HG02884 (cell line): ENCODE data around the gene BRD9.
"Not testable (repeated sequence)": the region's sequence is repeated elsewhere in the genome, so short reads cannot be mapped to it uniquely, and the experiment has no call there.

Source experiments
- ATAC-seq: cut with Tn5 transposase; IDR thresholded peaks from one replicate; pipeline ENCODE4 v1.9.1; 2021; ENCODE audit warnings: mild to moderate bottlenecking, moderate library complexity; ENCODE audit not compliant: unreplicated experiment

The BRD9 gene

DNA sequence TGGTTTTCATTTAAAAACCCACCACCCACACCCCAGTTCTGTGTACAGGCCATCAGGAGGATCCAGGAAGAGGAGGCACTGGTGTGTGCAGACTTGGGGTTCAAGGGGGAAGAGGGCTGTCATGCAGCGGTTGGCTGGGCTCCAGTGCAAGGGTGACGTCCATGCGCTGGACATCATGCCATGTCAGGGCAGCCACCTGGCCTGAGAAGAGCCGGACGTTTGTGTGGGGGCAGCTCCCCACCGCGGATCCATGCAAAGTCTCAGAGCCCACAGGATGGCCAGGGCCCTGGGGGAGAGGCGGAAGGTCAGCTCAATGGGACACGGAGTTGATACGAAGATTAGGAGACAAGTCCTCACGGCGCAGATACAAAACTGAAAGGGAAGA is 11.1 kb downstream of the BRD9 start:
- ATAC-seq, result no peak

DNA sequence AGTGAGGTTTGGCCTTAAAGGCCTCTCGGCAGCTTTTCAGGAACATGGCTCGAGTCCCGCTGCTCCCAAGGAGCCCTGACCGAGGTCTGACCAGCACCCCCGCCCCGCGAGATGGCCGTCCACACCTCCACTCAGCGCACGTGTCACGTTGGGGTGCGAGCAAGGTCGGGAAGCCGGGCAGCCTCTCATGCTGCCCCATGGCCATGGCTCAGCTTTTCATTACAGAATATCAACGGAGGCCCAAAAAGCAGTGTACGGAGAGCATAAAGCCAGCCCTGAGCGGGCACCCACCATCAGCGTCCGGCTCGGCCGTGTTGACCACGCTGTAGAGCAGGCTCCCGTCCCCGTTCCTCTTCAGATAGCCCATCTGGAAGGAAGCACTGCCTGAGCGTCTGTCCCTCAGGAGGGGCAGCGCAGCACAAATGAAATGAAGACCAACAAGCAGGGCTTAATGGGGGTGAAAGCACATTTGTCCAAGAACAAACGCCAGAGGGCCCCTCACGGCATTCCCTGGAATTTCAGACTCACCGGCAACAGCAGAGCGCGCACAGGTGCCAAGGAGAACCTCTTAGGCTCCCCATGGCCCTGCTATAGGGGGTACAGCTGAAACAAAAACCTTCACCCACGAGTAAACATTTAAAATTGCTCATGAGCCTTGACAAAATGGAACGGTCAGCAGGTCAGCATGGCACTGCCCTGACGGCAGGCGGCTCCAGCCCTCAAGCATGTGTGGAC is 11.6 kb downstream of the BRD9 start:
- ATAC-seq, result no peak

DNA sequence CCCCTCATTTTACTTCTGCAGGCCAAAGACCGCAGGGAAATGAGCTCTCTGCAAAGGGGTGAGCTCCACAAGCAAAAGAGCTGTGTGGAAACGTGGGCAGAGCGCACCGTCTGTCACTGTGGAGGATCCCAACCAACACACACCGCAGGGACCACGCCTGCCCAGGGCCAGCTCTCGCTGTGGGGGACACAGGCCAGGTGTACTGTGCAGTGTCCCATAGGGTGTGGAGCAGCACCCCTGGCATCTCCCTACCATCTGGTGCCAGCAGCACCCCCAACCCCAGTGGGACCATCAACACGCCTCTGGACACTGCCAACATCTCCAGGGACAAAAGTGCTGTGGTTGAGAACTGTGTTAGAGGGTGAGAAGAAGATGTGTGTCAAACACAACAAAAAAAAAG is 13.9 kb downstream of the BRD9 start:
- ATAC-seq, result not testable (repeated sequence)

DNA sequence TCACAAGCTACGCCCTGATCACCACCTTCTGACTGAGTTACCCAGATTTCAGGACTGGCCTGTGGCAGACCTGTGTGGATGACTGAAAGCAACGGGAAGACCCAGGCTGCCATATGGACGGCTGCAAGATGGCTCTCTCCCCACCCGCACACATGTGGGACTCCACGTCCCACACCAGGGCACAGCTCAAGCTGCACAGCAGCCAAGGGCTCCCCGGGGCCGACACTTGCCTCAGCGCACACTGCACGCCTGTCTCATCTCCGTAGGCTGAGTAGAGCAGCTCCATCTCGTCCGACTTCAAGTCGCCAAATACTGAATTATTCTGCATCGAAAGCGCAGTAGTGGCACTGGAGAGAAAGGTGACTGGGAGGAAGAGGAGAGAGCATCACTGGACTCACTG is 14.5 kb downstream of the BRD9 start:
- no peak for ATAC-seq

DNA sequence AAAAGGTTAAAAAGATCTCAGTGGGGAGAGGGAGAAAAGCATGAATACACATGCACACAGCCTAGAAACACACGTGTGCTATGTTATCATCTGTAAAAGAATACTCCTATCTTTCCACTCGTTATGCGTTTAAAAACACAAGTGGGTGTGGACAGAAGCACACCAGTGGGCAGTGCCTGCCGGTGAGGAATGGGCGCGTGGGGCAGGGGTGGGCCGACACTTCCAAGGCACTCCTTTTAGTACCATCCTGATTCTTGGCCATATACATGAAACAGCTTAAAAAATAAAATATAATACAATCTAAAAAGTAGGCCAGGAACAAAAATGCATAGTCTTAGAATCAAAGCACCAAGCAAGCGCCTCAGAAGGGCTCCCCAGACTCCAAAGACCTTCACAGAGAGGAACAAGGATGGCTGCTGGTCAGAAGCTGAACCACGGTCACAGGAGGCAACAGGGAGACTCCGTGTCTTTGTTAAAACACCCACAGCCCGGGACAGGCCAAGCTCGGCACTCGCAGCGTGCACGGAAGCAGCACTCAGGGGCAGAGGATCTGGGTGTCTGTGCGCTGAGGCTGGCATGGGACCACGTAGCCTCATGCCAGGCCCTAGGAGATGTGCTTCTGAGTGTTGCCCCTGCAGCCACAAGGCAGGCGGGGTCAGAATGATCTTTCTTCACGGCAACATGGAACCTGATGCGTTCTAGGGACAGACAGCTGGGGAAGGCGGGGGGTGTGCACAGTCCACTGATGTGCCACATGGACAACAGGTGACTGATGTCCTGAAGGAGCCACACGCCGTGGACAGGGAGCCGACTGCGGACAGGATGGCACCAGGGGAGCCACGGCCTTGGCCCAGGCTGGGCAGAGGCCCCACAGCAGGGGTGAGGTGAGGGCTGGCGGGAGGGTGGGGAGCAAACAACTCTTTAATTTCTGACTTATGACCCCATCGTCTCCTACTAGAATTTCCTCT is 15.9 kb downstream of the BRD9 start:
- ATAC-seq, result no peak

DNA sequence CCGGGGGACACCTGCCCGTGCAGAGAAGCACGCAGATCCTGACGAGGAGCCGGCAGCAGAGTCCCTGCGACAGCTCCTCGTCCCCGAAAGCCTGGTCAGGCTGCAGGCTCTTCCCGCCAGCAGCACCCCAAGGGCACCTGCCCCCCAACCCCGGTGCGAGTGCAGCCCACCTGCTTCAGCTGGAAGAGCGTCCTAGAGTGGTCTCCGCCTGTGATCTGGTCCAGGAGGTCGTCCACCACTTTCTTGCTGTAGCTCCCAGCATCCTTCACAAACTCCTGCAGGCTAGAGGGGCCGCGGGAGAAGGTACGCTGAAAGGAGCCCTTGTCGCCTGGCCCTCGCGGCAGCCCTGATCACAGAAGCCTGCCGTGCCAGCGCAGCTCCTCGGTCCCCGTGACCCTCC is 16.7 kb downstream of the BRD9 start:
- no peak for ATAC-seq

DNA sequence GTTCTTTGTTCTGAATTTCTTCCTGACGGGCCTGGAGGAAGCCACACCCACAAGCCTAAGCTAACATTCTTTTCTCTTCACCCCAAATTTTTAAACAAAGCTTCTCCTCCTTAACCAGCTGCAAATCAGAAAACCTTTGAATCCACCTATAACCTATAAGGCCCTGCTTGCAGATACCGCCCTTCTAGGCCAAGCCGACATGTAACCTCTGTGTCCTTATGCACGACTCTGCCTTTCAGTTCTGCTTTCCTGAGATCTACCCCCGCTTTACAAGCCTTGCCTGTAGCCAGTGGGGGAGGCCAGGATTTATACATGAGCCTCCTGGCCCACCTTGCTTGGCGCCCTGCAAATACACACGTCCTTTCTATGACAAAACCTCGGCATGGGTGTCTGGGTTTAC is 19.3 kb downstream of the BRD9 start:
- peak; percentile 91 for ATAC-seq

DNA sequence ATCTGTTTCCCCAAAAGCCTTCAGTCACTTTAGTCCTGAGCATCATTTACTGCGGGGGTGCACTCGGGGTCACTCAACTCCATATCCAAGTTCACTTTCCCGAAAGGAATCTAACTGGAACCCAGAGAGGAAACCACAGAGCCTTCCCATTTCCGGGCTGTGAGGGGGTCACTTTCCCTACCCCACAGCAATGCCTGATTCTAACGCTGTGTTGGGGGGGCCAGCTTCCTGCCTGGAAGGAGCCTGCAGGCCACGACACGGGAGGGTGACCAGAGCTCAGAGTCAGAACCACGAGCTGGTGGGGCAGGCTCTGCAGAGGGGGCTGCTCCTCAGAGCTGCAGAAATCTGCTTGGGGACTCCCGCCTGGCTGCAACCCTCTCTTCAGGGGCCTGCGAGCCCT is 20.3 kb downstream of the BRD9 start:
- ATAC-seq, result no peak

DNA sequence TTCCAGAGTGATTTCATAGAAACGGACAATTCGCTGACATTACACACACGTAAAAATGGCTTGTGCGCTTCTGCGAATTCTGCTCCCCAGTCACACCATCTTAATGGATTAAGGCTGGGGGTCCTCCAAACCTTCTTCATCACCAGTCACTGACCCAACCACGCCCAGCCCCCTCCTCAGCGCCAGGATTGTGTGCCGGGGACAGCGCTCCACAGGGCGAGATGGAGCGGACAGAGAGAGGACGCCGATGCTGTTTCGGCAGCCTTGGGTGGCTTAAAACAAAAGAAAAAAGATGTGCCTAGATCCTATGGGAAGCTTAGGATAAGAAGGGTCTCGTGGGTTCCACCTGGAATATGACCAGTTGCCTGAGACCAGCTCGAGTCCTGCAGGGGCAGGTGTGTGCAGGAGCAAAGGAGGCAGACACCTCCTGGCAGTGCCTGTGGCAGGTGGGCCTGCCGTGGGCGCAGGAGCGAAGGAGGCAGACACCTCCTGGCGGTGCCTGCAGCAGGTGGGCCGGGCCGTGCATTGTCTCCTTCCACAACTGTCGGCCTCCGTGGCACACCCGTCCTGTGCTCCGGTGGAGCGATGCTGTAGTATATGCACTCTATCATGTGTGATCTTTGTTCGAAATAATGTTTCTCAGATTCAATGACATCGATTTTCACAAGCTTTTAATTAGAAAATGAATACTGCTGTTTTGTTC is 20.9 kb downstream of the BRD9 start:
- ATAC-seq, result no peak

DNA sequence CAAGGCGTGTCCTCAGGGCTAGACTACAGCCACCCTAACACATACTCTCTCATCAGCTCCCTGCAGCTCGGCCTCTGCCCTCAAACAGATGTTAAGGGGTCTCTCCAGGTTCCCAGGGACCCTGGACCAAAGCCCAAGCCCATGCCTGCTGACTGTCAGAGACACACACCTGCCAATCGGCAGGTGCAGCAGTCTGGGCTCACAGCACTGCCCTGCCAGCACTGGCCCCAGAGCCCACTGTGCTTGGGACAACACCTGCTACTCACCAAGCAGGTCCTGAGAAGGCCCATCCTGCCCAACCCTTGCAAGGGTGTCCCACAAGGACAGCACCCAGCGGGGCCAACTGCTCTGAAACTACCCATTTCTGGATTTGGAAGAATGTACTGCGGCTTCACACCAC is 21.6 kb downstream of the BRD9 start:
- no peak for ATAC-seq

DNA sequence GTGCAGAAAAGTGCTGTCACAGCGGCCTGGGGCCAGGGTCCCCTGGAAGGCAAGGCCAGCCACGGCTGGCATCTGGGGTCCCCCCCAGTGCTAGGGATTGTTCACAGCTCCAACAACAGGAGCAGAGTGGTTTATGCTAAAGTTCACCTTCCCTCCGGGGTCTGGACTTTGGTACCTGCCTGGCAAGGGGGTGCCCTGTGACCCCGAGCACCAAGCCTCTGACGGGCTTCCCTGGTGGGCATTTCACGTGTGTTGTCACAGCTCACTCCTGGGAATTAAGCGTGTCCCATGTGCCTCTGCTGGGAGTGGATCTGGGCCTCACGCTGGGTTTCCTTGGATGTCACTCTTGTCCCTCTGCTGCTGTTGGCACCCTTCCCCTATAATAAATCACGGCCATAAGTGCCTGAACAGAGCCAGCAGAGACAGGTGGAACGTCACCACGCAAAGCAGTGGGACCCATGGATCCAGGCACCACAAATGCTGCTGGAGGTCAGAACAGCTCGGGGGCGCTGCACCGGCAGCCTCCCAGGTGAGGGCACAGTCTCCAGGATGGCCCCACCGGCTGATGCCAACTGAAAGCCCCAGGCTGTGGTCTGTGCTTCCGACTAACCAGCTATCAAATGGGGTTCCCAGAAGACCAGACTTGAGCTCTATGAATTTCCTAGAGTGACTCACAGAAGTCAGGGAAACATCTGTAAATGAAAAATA is 24.0 kb downstream of the BRD9 start:
- ATAC-seq, result no peak

DNA sequence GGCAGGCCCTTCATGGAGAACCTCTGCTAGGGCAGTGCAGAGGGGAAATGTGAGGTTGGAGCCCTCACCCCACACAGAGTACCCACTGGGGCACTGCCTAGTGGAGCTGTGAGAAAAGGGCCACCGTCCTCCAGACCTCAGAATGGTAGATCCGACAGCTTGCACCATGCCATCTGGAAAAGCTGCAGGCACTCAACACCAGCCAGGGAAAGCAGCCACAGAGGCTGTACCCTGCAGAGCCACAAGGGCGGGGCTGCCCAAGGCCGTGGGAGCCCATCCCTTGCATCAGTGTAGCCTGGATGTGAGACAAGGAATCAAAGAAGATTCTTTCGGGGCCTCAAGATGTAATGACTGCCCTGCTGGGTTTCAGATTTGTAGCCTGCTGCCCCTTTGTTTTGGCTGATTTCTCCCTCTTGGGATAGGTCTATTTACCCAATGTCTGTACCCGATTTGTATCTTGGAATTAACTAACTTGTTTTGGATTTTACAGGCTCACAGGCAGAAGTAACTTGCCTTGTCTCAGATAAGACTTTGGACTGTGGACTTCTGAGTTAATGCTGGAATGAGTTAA is 25.2 kb downstream of the BRD9 start:
- ATAC-seq, result no peak

DNA sequence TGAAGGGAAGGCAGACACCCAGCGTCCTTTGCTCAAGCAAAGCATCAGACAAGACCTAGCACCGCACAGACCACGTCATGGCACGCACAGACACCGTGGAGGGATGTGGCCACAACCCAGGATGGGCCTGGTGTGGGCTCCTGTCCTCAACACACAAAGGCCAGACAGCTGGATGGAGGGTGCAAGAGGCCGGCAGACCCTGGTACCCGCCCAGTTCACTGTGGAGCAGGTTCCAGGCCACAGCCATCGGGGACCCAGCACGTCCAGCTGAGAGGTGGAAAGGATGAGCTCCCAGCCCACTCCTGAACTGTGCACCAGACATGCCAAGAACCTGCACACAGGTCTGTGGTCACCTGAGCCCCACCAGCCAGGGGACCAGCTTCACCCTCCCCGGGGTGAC is 26.8 kb downstream of the BRD9 start:
- ATAC-seq, result no peak

DNA sequence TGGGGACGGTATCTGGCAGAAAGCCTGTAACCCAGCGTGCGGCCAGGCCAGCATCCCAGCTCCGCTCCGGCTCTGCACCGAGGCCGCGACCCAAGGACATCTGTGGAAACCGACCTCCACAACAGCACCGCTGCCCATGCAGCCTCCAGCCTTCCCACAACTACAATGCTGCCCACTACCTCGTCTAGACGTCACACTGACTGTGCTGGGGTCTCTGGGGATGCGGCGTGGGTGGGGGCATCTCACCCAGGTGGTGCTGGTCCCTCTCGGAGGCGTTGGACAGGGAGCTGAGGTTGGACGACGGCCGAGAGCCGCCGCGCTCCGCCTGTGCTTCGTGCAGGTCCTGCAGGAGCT is 27.5 kb downstream of the BRD9 start:
- no peak for ATAC-seq

DNA sequence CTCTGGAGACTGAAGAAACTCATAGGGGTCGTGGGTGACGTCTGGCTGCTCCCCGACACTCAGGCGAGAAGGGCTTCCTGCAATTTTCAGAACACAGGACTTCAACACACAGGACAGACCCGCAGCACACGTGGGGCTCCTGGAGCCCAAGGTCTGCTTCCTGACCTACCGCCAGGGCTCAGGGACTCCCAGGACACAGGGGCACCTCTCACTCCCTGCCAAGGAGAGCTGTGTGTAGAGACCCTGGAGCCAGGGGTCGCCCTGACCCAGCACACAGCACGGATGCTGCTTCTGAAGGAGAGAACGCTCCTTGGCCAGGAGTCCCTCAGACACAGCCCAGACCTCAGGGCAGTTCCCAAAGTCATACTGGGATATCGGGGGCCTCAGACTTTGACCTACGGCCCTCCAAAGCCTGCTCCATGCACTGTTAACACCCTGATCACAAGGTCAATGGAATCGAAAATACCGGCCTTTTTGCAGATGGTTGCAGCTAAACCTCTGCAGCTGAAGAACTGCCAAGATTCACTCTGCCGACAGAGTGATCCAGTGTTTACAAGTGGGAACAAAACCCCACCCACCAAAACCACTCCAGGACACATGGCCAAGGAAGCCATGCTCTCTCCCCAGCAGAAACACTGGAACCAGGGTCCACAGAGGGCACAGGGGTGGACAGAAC is 28.0 kb downstream of the BRD9 start:
- no peak for ATAC-seq

DNA sequence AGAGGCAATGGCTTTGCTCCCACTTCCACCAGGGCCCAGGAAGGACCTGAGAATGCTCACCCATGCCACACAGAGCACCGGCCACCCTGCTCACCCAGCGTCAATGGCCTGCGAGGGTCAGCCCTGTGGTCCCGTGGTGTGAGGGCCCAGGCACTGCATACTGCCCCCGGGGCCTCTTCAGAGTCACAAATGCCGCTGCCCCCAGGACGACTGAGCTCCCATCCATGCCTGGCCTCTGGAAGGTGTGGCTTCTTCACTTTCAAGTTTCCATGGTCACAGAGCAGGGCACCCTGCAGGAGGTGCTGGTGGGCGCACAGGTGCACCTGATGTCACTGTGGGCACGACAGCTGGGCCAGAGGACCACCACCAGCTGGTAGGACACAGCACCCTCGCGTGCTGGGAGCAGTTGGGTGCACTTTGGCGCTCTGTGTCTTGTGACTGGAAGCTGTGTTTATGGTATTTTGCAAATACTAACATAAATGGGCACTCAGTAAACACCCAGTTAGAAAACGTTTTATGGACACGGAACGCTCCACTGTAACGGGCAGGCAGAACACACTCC is 29.3 kb downstream of the BRD9 start:
- ATAC-seq, result no peak

DNA sequence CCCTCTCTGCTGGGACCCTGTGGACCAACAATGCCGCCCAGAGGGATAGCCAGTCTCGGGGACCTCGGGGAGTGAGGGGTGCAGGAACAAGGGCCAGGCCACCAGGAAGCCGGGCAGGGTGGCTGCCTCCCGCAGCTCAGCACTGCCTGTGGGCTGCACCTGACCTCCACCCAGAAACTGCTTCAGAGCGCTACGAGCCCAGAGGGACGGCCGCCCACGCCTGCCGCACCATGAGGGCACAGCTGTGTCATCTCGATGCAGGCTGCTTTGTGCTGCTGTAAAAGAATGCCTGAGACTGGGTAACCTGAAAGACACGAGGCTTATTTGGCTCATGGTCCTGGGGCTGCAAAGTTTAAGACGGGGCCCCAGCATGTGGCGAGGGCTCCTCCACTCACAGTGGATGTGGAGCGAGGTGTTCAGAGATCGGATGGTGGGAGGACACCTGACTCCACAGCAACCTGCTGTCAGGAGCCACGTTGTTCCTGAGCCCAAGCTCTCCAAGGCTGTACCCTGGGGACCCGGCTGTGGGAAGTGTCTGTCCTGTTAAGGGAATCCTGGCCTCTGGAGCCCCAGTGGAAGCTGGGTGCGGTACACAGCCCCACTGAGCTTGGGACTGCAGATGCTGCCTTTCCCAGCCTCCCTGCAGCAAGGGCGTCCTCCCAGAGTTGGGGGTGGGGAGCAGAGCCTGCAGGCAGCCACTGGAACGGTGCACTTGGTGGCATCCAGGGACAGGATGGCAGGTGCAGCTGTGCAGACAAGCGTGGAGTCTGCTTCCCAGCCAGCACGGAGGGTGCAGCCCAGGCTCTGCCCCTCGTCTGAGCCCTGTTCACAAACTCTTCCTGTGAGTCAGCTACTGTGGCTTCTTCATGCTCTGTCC is 30.0 kb downstream of the BRD9 start:
- ATAC-seq, result no peak

DNA sequence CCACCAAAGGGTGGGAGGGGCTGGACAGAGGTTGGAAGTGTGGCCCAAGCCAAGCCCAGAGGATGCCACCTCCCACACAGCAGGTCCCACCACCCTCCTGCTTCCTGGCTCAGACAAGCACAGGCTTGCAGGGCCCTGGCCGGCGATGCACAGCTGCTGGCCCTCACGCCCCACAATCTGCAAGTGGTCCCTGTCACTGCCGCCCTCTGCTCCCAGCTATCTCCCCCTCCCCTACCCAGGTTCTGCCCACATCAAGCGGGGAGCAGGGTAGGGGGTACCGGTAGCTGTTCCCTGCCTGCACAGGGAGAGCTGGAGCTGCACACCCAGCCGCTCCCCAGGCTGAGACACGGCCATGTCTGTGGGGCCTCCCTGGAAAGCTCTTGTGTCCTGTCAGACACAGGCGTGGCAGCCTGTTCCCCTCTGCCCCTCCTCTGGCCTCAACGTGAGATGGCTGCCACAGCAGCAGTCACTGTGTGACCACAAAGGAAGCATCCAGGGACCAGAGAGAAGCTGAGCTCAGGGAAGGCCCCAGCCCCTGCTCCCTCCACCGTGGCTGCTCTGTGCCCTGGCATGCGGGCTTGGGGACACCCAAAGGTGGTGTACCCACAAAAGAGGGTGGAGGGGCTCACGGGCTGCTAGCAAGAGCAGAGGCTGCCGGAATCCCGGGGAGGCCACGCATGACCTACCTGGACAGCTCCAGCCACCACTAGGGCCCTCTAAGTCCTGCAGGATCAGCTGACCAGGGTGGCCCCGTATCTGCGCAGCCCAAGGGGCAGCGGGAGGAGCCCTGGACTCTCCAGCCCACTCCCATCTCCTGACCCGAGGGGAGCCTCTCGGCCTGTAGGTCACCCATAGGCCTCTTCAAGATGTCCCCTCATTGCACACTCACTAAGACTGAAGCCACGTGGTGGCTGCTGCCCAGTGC is 30.9 kb downstream of the BRD9 start:
- ATAC-seq, result no peak
